Measurements from ENCODE around the gene HPSE2.

Gene HPSE2

DNA sequence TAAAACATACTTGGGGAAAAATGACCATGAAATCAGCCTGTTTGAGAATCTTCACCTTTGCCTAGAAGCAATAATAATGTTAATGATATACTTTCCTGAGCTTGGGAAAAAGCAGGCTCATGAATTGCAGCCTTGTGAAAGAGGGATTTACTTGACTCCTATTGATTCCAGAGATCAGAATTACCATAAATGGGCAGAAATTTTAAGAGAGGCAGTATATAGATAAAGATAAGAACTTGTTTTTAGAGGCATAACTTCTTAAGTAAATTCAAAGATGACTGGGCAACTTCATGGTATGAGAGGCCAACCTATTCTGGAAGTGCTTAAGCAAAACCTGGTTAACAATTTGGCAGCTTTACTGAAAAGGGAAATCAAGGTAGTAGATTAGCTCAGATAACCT is 225.4 kb downstream of the HPSE2 start:
- Histone ChIP-seq H3K56ac (ENCODE audit: low read length) (no peak overlapping the region), H3K18ac (ENCODE audit: low read length) (no peak overlapping the region), H3K9ac (ENCODE audit: low read length) (no peak overlapping the region), H3K36me3 (ENCODE audit: control insufficient read depth, insufficient read depth, low read length) (no peaks in the 10 kb centered on the region), H3K4me3 (ENCODE audit: low read length) (no peak overlapping the region), H4K5ac (ENCODE audit: low read length) (no peak overlapping the region), H3K4me2 (ENCODE audit: low read length) (no peak overlapping the region), H2AK5ac (ENCODE audit: low read length) (no peak overlapping the region), H2BK120ac (ENCODE audit: low read depth, low read length) (no peak overlapping the region), H3K79me2 (ENCODE audit: control insufficient read depth, insufficient read depth, low read length) (no peaks in the 10 kb centered on the region), H3K27ac (ENCODE audit: low read depth, low read length) (no peak overlapping the region), H3K79me1 (ENCODE audit: low read length) (no peaks in the 10 kb centered on the region), H2BK15ac (replicated peaks; ENCODE audit: low read depth) (no peak overlapping the region), H3K4me1 (ENCODE audit: control insufficient read depth, low read depth, low read length) (no peaks in the 10 kb centered on the region), H3K4ac (ENCODE audit: low read depth, low read length) (no peak overlapping the region), H4K8ac (ENCODE audit: low read depth, low read length) (no peak overlapping the region), H3K27me3 (ENCODE audit: insufficient read depth, low read length, poor library complexity) (no peaks in the 10 kb centered on the region), H2BK5ac (ENCODE audit: low read length) (no peak overlapping the region), H3K23ac (ENCODE audit: low read length) (no peak overlapping the region)
- no peak for DNase-seq

- Histone ChIP-seq H3K4me2 (ENCODE audit: low read length) (no peak overlapping the region), H3K4me3 (ENCODE audit: low read length) (no peak overlapping the region), H3K36me3 (ENCODE audit: control insufficient read depth, insufficient read depth, low read length) (no peaks in the 10 kb centered on the region), H3K23ac (ENCODE audit: low read length) (no peak overlapping the region), H3K79me1 (ENCODE audit: low read length) (no peaks in the 10 kb centered on the region), H3K27me3 (ENCODE audit: insufficient read depth, low read length, poor library complexity) (no peaks in the 10 kb centered on the region), H3K79me2 (ENCODE audit: control insufficient read depth, insufficient read depth, low read length) (no peaks in the 10 kb centered on the region), H3K18ac (ENCODE audit: low read length) (no peak overlapping the region), H2AK5ac (ENCODE audit: low read length) (no peak overlapping the region), H2BK120ac (ENCODE audit: low read depth, low read length) (no peak overlapping the region), H3K27ac (ENCODE audit: low read depth, low read length) (no peak overlapping the region), H2BK15ac (replicated peaks; ENCODE audit: low read depth) (no peak overlapping the region), H3K9ac (ENCODE audit: low read length) (no peak overlapping the region), H2BK5ac (ENCODE audit: low read length) (no peak overlapping the region), H3K56ac (ENCODE audit: low read length) (no peak overlapping the region), H3K4me1 (ENCODE audit: control insufficient read depth, low read depth, low read length) (no peaks in the 10 kb centered on the region), H4K5ac (ENCODE audit: low read length) (no peak overlapping the region), H3K4ac (ENCODE audit: low read depth, low read length) (no peak overlapping the region), H4K8ac (ENCODE audit: low read depth, low read length) (no peak overlapping the region)
- DNase-seq: no peak
- no CpG with 5 or more reads among the region's 2 CpGs for WGBS (ENCODE audit: extremely low coverage, insufficient coverage, low lambda C conversion rate)
Measured at GRCh38 chr10:99008054-99008453, 227.6 kb downstream of the HPSE2 start.

DNA sequence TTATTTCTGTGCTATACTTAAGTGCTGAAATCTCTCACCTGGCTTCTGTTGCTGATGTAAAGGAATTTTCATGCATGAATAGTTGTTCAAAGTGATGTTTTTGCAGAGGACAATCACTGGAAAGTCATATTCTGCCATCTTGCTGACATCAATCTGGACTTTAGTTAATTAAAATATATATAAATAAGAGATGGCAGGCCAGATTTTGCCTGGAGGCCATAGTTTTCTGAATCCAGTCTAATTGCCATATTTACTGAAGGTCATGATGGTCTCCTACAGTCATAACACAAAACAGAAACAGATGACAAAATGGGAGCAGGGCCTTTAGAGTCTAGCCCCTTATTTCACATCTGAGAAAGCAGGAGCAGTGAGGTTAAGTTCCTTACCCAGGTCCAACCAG is 228.2 kb downstream of the HPSE2 start:
- Histone ChIP-seq H3K9ac (ENCODE audit: low read length) (no peak overlapping the region), H3K79me1 (ENCODE audit: low read length) (no peaks in the 10 kb centered on the region), H4K8ac (ENCODE audit: low read depth, low read length) (no peak overlapping the region), H3K4ac (ENCODE audit: low read depth, low read length) (no peak overlapping the region), H3K18ac (ENCODE audit: low read length) (no peak overlapping the region), H3K36me3 (ENCODE audit: control insufficient read depth, insufficient read depth, low read length) (no peaks in the 10 kb centered on the region), H3K23ac (ENCODE audit: low read length) (no peak overlapping the region), H3K4me2 (ENCODE audit: low read length) (no peak overlapping the region), H2BK120ac (ENCODE audit: low read depth, low read length) (no peak overlapping the region), H3K27ac (ENCODE audit: low read depth, low read length) (no peak overlapping the region), H2BK15ac (replicated peaks; ENCODE audit: low read depth) (no peak overlapping the region), H3K56ac (ENCODE audit: low read length) (no peak overlapping the region), H3K4me1 (ENCODE audit: control insufficient read depth, low read depth, low read length) (no peaks in the 10 kb centered on the region), H3K79me2 (ENCODE audit: control insufficient read depth, insufficient read depth, low read length) (no peaks in the 10 kb centered on the region), H2BK5ac (ENCODE audit: low read length) (no peak overlapping the region), H3K4me3 (ENCODE audit: low read length) (no peak overlapping the region), H4K5ac (ENCODE audit: low read length) (no peak overlapping the region), H3K27me3 (ENCODE audit: insufficient read depth, low read length, poor library complexity) (no peaks in the 10 kb centered on the region), H2AK5ac (ENCODE audit: low read length) (no peak overlapping the region)
- no peak for DNase-seq

DNA sequence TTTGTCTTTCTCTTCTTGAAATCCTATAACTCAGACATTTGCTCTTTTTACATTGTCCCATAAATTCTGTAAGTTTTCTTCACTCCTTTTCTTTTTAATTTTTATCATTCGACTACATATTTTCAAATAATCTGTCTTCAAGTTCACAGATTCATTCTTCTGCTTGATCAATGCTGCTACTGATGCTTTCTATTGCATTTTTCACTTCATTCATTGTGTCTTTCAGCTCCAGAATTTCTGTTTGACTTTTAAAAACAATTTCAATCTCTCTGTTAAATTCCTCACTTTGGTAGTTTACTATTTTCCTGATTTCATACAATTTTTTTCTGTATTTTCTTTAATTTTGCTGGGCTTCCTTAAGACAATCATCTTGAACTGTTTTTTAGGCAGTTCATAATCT is 230.4 kb downstream of the HPSE2 start:
- H3K23ac ChIP-seq (ENCODE audit: low read length): no peak overlapping the region
- H2BK5ac ChIP-seq (ENCODE audit: low read length): no peak overlapping the region
- H3K56ac ChIP-seq (ENCODE audit: low read length): no peak overlapping the region
- H3K4me1 ChIP-seq (ENCODE audit: control insufficient read depth, low read depth, low read length): no peaks in the 10 kb centered on the region
- H4K5ac ChIP-seq (ENCODE audit: low read length): no peak overlapping the region
- H3K79me1 ChIP-seq (ENCODE audit: low read length): no peaks in the 10 kb centered on the region
- WGBS (ENCODE audit: extremely low coverage, insufficient coverage, low lambda C conversion rate): 100% methylated on average over 1 of the region's 1 CpG
- no peak for DNase-seq
- no peak overlapping the region for H3K4me2 ChIP-seq (ENCODE audit: low read length)
- H3K18ac ChIP-seq (ENCODE audit: low read length): no peak overlapping the region
- H2BK120ac ChIP-seq (ENCODE audit: low read depth, low read length): no peak overlapping the region
- no peak overlapping the region for H3K9ac ChIP-seq (ENCODE audit: low read length)
- no peak overlapping the region for H3K4me3 ChIP-seq (ENCODE audit: low read length)
- no peak overlapping the region for H2BK15ac ChIP-seq (replicated peaks; ENCODE audit: low read depth)
- no peak overlapping the region for H3K27ac ChIP-seq (ENCODE audit: low read depth, low read length)
- H3K79me2 ChIP-seq (ENCODE audit: control insufficient read depth, insufficient read depth, low read length): no peaks in the 10 kb centered on the region
- H2AK5ac ChIP-seq (ENCODE audit: low read length): no peak overlapping the region
- no peak overlapping the region for H3K4ac ChIP-seq (ENCODE audit: low read depth, low read length)
- no peaks in the 10 kb centered on the region for H3K36me3 ChIP-seq (ENCODE audit: control insufficient read depth, insufficient read depth, low read length)
- no peak overlapping the region for H4K8ac ChIP-seq (ENCODE audit: low read depth, low read length)
- no peaks in the 10 kb centered on the region for H3K27me3 ChIP-seq (ENCODE audit: insufficient read depth, low read length, poor library complexity)

DNA sequence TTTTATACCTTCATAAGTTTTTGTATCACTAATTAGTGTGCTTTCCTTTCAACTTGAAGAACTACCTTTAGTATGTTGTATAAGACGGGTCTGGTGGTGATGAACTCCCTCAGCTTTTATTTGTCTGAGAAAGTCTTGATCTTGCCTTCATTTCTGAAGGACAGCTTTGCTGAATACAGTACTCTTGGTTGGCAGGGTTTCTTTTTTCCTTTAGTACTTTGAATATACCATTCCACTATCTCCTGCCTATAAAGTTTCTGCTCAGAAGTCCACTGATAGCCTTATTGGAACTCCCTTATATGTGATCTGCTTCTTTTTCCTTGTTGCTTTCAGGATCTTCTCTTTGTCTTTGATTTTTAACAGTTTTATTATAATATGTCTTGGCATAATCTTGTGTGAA is 230.9 kb downstream of the HPSE2 start:
- no peak for DNase-seq
- Histone ChIP-seq H3K23ac (ENCODE audit: low read length) (no peak overlapping the region), H3K9ac (ENCODE audit: low read length) (no peak overlapping the region), H3K79me2 (ENCODE audit: control insufficient read depth, insufficient read depth, low read length) (no peaks in the 10 kb centered on the region), H3K56ac (ENCODE audit: low read length) (no peak overlapping the region), H3K4me3 (ENCODE audit: low read length) (no peak overlapping the region), H3K18ac (ENCODE audit: low read length) (no peak overlapping the region), H2BK5ac (ENCODE audit: low read length) (no peak overlapping the region), H4K8ac (ENCODE audit: low read depth, low read length) (no peak overlapping the region), H3K4ac (ENCODE audit: low read depth, low read length) (no peak overlapping the region), H3K27ac (ENCODE audit: low read depth, low read length) (no peak overlapping the region), H3K79me1 (ENCODE audit: low read length) (no peaks in the 10 kb centered on the region), H2BK15ac (replicated peaks; ENCODE audit: low read depth) (no peak overlapping the region), H2BK120ac (ENCODE audit: low read depth, low read length) (no peak overlapping the region), H4K5ac (ENCODE audit: low read length) (no peak overlapping the region), H2AK5ac (ENCODE audit: low read length) (no peak overlapping the region), H3K27me3 (ENCODE audit: insufficient read depth, low read length, poor library complexity) (no peaks in the 10 kb centered on the region), H3K4me2 (ENCODE audit: low read length) (no peak overlapping the region), H3K4me1 (ENCODE audit: control insufficient read depth, low read depth, low read length) (no peaks in the 10 kb centered on the region), H3K36me3 (ENCODE audit: control insufficient read depth, insufficient read depth, low read length) (no peaks in the 10 kb centered on the region)
- no CpG with 5 or more reads among the region's 1 CpG for WGBS (ENCODE audit: extremely low coverage, insufficient coverage, low lambda C conversion rate)

GRCh38 chr10:99002392-99002791 is 233.3 kb downstream of the HPSE2 start:
- no peak overlapping the region for H3K4ac ChIP-seq (ENCODE audit: low read depth, low read length)
- no peak overlapping the region for H4K8ac ChIP-seq (ENCODE audit: low read depth, low read length)
- H3K27me3 ChIP-seq (ENCODE audit: insufficient read depth, low read length, poor library complexity): no peaks in the 10 kb centered on the region
- no peak overlapping the region for H2BK120ac ChIP-seq (ENCODE audit: low read depth, low read length)
- H3K36me3 ChIP-seq (ENCODE audit: control insufficient read depth, insufficient read depth, low read length): no peaks in the 10 kb centered on the region
- no peak overlapping the region for H2BK5ac ChIP-seq (ENCODE audit: low read length)
- H4K5ac ChIP-seq (ENCODE audit: low read length): no peak overlapping the region
- H3K27ac ChIP-seq (ENCODE audit: low read depth, low read length): no peak overlapping the region
- H2BK15ac ChIP-seq (replicated peaks; ENCODE audit: low read depth): no peak overlapping the region
- H3K18ac ChIP-seq (ENCODE audit: low read length): no peak overlapping the region
- DNase-seq: no peak
- no peak overlapping the region for H2AK5ac ChIP-seq (ENCODE audit: low read length)
- no peaks in the 10 kb centered on the region for H3K79me2 ChIP-seq (ENCODE audit: control insufficient read depth, insufficient read depth, low read length)
- H3K56ac ChIP-seq (ENCODE audit: low read length): no peak overlapping the region
- no peak overlapping the region for H3K9ac ChIP-seq (ENCODE audit: low read length)
- H3K4me2 ChIP-seq (ENCODE audit: low read length): no peak overlapping the region
- H3K79me1 ChIP-seq (ENCODE audit: low read length): no peaks in the 10 kb centered on the region
- H3K4me3 ChIP-seq (ENCODE audit: low read length): no peak overlapping the region
- H3K4me1 ChIP-seq (ENCODE audit: control insufficient read depth, low read depth, low read length): no peaks in the 10 kb centered on the region
- H3K23ac ChIP-seq (ENCODE audit: low read length): no peak overlapping the region
- WGBS (ENCODE audit: extremely low coverage, insufficient coverage, low lambda C conversion rate): no CpG with 5 or more reads among the region's 1 CpG

Data from mesendoderm (in vitro differentiated cells).